MCF 10A (cell line): ENCODE measurements around the gene PRR12. TPM values are rescaled to one million over a fixed set of nuclear protein-coding genes. Genes with fewer than 3 reads are reported as not detected.
"Not testable (repeated sequence)": the region's sequence is repeated elsewhere in the genome, so short reads cannot be mapped to it uniquely, and the experiment has no call there.

Source experiments
- BruUV-seq: library from RNA; stranded (reverse); fragments of 400-500 nt; replicated peaks from 2 replicates; lab custom pipeline; 2021; lab: Mats Ljungman, UMichigan
- CTCF ChIA-PET: fragments of 300-600 bp; sonication (Branson Sonifier 250); formaldehyde crosslinking; extraction: SDS; loops from one replicate; lab custom pipeline; 2021; ENCODE audit warnings: antibody characterized with exemption, inconsistent platforms; lab: Yijun Ruan, JAX
- POLR2A ChIA-PET: fragments of 300-600, 350-650 bp; sonication (Branson Sonifier 250); formaldehyde crosslinking; extraction: SDS; loops from one replicate; lab custom pipeline; 2020; ENCODE audit warnings: antibody characterized with exemption, inconsistent platforms; lab: Yijun Ruan, JAX
- DNase-seq: peaks from one replicate; pipeline ENCODE4 v3.0.0-alpha.2; 2018; ENCODE audit not compliant: unreplicated experiment
- H3K27ac Mint-ChIP-seq: one replicate; pipeline ENCODE4 v1.8.0; 2022; ENCODE audit warnings: mild to moderate bottlenecking, low read depth, mixed read lengths; ENCODE audit not compliant: unreplicated experiment
- H3K27me3 Mint-ChIP-seq: one replicate; pipeline ENCODE4 v1.8.0; 2022; ENCODE audit warnings: mixed read lengths; ENCODE audit not compliant: insufficient read depth, unreplicated experiment
- H3K36me3 Mint-ChIP-seq: one replicate; pipeline ENCODE4 v1.8.0; 2022; ENCODE audit warnings: mild to moderate bottlenecking, moderate library complexity, mixed read lengths; ENCODE audit not compliant: insufficient read depth, unreplicated experiment
- H3K4me1 Mint-ChIP-seq: one replicate; pipeline ENCODE4 v1.8.0; 2022; ENCODE audit warnings: mixed read lengths; ENCODE audit not compliant: insufficient read depth, unreplicated experiment
- H3K4me3 Mint-ChIP-seq: one replicate; pipeline ENCODE4 v1.8.0; 2022; ENCODE audit warnings: mild to moderate bottlenecking, moderate library complexity, mixed read lengths; ENCODE audit not compliant: unreplicated experiment
- H3K9me3 Mint-ChIP-seq: one replicate; pipeline ENCODE4 v1.8.0; 2022; ENCODE audit warnings: mixed read lengths; ENCODE audit not compliant: unreplicated experiment
- intact Hi-C: fragments of 100-400 bp; cut with micrococcal nuclease; formaldehyde crosslinking; loops from 2 replicates; pipeline ENCODE4 v1.14.1; 2022
- total RNA-seq: library from RNA; stranded (reverse); gene quantifications from 2 replicates; pipeline ENCODE4 v1.2.3, GENCODE V29; 2022
- TF ChIP-seq, protein P1 (sequence below): fragments of 200-600 bp; IDR thresholded peaks from one replicate; pipeline ENCODE4 v1.8.0; 2022; ENCODE audit warnings: antibody characterized with exemption, mild to moderate bottlenecking; ENCODE audit not compliant: unreplicated experiment

Gene PRR12
- total RNA-seq, 1 experiment from 2014 or later: 19.0 TPM

DNA sequence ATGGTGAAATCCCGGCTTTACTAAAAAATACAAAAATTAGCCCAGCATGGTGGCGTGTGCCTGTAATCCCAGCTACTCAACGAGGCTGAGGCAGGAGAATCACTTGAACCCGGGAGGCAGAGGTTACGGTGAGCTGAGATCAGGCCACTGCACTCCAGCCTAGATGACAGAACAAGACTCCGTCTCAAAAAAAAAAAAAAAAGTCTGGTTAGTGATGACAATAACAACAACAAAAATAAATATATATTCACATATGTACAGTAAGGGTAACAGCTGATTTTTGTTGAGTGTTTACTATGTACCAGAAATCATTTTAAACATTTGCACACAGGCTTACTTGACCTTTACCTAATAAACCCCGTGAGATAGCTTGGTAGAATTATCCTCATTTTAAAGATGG, 26.0 kb downstream of the PRR12 start:
- peaks cover 22% of the 10 kb centered on the region for H3K4me1 Mint-ChIP-seq
- intact Hi-C loops: no loop called here
- H3K27me3 Mint-ChIP-seq: no peaks in the 10 kb centered on the region

DNA sequence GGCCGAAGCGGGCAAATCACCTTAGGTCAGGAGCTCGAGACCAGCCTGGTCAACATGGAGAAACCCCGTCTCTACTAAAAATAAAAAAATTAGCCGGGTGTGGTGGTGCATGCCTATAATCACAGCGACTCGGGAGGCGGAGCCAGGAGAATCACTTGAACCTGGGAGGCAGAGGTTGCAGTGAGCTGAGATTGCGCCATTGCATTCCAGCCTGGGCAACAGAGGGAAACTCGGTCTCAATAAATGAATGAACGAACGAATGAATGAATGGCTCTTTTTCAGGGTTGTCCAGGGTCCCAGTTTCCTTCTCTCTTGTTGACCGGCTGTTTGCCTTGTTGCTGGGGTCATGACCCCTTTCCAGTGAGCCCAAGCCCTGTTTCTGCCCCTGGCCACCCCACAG, 26.9 kb downstream of the PRR12 start:
- H3K4me3 Mint-ChIP-seq, DNase-seq, H3K27me3 Mint-ChIP-seq, intact Hi-C loops, BruUV-seq, H3K9me3 Mint-ChIP-seq: not testable (repeated sequence)
- CTCF ChIA-PET: interaction anchor here (1.1 kb wide), 2 partner anchors 11 to 60 kb away, joined by 3 to 4 read pairs; no protein-coding TSS in a partner anchor
- H3K36me3 Mint-ChIP-seq: peaks cover 86% of the 10 kb centered on the region
- POLR2A ChIA-PET: interaction anchor here (0.6 to 1.9 kb wide), 3 partner anchors 12 to 20 kb away, joined by 3 to 10 read pairs (median 5); no protein-coding TSS in a partner anchor
- H3K27ac Mint-ChIP-seq: peak overlapping the region; percentile 5
- peaks cover 16% of the 10 kb centered on the region for H3K4me1 Mint-ChIP-seq

More for the DNA sequence above, 26.0 kb downstream of the PRR12 start:
- Mint-ChIP-seq H3K27ac (no peak overlapping the region), H3K36me3 (peaks cover 85% of the 10 kb centered on the region), H3K9me3 (no peaks in the 10 kb centered on the region), H3K4me3 (no peak overlapping the region)
- CTCF ChIA-PET: interaction anchor here (0.7 to 1.1 kb wide), 5 partner anchors 10 to 63 kb away, joined by 3 to 5 read pairs (median 4); no protein-coding TSS in a partner anchor
- BruUV-seq: no TSS peak
- POLR2A ChIA-PET: interaction anchor here (0.6 to 1.9 kb wide), 6 partner anchors 13 to 300 kb away, joined by 3 to 10 read pairs (median 4); no protein-coding TSS in a partner anchor
- DNase-seq: no peak
- TF ChIP-seq, protein P1, sequence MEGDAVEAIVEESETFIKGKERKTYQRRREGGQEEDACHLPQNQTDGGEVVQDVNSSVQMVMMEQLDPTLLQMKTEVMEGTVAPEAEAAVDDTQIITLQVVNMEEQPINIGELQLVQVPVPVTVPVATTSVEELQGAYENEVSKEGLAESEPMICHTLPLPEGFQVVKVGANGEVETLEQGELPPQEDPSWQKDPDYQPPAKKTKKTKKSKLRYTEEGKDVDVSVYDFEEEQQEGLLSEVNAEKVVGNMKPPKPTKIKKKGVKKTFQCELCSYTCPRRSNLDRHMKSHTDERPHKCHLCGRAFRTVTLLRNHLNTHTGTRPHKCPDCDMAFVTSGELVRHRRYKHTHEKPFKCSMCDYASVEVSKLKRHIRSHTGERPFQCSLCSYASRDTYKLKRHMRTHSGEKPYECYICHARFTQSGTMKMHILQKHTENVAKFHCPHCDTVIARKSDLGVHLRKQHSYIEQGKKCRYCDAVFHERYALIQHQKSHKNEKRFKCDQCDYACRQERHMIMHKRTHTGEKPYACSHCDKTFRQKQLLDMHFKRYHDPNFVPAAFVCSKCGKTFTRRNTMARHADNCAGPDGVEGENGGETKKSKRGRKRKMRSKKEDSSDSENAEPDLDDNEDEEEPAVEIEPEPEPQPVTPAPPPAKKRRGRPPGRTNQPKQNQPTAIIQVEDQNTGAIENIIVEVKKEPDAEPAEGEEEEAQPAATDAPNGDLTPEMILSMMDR: no peak

DNA sequence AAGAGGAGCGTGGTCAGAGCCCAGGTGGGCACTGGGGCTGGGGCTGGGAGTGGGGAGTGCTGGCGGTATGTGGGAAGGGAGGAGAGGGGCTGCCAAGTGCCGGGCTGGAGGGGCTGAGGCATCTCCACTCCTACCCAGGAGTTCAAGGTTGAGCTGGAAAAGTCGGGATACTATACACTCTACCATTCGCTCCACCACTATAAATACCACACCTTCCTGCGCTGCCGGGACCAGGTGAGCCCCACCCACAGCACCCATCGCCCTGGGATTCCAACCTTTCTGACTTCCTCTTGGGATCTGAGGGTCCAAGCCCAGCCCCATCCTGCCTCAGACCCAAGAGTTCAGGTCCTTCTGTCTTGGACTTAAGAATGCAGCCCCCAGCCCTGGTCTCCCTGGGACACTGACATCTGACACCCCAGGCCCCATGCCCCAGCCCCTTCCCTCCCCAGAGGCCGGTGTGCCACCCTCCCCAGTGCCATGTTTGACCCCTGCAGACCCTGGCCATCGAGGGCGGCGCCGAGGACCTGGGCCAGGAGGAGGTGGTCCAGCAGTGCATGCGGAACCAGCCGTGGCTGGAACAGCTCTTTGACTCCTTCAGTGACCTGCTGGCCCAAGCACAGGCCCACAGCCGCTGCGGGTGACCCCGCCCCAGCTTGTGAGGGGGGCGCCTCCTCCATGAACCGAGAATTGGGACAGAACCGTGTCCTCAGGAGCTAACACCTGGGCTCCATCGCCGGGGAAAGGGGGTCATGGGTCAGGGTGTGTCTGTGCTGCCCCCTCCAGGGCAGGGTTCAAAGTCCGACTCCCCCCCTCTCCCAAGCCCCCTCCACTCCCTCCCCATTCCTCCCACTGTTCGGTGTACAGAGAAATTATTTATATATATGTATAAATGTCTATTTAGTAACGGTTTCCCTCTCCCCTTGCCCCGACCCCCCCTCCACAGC, 34.3 kb downstream of the PRR12 start:
- Mint-ChIP-seq H3K4me3 (no peak overlapping the region), H3K27ac (no peak overlapping the region)

DNA sequence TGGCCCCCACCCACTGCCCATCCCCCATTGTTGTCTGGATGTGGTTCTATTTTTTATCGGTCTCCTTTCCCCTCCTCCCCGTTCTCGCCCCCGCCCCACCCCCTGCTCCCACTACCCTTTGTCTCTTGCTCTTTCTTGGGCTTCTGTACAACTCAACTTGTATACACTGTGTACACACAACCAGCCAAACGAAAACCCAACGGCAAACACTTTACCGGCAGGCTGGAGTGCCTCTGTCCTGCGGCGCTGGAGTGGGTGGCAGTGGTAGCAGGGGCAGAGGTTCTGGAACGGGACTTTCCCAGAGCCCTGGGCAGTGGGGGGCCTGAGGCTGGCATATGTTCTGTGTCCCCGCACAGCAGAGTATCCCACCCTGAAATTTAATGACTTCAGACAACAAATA, 35.2 kb downstream of the PRR12 start:
- TF ChIP-seq, protein P1: no peak
- intact Hi-C loops: no loop called here
- CTCF ChIA-PET: no interaction called here
- no peaks in the 10 kb centered on the region for H3K4me1 Mint-ChIP-seq
- no peak overlapping the region for H3K27ac Mint-ChIP-seq
- POLR2A ChIA-PET: no interaction called here
- no peaks in the 10 kb centered on the region for H3K27me3 Mint-ChIP-seq
- no peak overlapping the region for H3K4me3 Mint-ChIP-seq
- no peak for DNase-seq
- BruUV-seq: no TSS peak
- no peaks in the 10 kb centered on the region for H3K9me3 Mint-ChIP-seq
- peaks cover 57% of the 10 kb centered on the region for H3K36me3 Mint-ChIP-seq

More for the DNA sequence above, 34.3 kb downstream of the PRR12 start:
- intact Hi-C loops: no loop called here
- POLR2A ChIA-PET: interaction anchor here (0.6 kb wide), 1 partner anchor 44 kb away, joined by 3 read pairs; the partner anchor contains the start of gene PRRG2
- Mint-ChIP-seq H3K9me3 (no peaks in the 10 kb centered on the region), H3K36me3 (peaks cover 61% of the 10 kb centered on the region), H3K27me3 (no peaks in the 10 kb centered on the region), H3K4me1 (no peaks in the 10 kb centered on the region)
- CTCF ChIA-PET: no interaction called here
- no TSS peak for BruUV-seq
- TF ChIP-seq, protein P1: no peak
- DNase-seq: no peak
